ENCODE measurements around the gene ADSL.

DNA sequence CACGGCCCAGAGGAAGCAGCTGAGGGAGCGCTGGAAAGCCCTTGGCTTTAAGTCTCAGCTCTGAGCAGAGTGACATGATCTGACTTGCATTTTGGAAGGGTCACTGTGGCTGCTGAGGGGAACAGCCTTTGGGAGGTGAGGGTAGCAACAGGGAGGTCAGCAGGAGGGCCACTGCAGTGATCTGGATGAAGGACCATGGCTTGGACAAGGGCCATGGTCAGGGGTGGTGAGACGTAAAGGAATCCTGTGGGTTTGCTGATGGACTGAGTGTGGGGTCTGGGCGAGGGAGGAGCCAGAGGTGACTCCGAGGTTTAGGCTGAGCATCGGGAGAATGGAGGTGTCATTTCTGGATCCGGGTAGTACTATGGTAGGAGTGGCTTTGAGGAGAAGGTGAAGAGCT lies 57.4 kb downstream of the ADSL start:
- TF ChIP-seq, protein P1, sequence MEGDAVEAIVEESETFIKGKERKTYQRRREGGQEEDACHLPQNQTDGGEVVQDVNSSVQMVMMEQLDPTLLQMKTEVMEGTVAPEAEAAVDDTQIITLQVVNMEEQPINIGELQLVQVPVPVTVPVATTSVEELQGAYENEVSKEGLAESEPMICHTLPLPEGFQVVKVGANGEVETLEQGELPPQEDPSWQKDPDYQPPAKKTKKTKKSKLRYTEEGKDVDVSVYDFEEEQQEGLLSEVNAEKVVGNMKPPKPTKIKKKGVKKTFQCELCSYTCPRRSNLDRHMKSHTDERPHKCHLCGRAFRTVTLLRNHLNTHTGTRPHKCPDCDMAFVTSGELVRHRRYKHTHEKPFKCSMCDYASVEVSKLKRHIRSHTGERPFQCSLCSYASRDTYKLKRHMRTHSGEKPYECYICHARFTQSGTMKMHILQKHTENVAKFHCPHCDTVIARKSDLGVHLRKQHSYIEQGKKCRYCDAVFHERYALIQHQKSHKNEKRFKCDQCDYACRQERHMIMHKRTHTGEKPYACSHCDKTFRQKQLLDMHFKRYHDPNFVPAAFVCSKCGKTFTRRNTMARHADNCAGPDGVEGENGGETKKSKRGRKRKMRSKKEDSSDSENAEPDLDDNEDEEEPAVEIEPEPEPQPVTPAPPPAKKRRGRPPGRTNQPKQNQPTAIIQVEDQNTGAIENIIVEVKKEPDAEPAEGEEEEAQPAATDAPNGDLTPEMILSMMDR (conservative IDR thresholded peaks at IDR 0.05 in 1 of 2, IDR thresholded peaks at IDR 0.05 in 1 of 2; ENCODE audit: extremely low read depth in 1 of 2, insufficient read depth in 1 of 2, low read depth in 1 of 2, low read length in 2 of 2): no peak
- TF ChIP-seq EZH2 (IDR thresholded peaks at IDR 0.05; ENCODE audit: borderline replicate concordance, low read length): no peak

All from mammary epithelial cell (primary cell).